UCSD-AML1 (cell line): Measurements from ENCODE around the gene AEN.

Source experiments
- DNase-seq: peaks from one replicate; lab custom pipeline; 2025; ENCODE audit not compliant: unreplicated experiment; lab: John Stamatoyannopoulos, UW

The AEN gene

DNA sequence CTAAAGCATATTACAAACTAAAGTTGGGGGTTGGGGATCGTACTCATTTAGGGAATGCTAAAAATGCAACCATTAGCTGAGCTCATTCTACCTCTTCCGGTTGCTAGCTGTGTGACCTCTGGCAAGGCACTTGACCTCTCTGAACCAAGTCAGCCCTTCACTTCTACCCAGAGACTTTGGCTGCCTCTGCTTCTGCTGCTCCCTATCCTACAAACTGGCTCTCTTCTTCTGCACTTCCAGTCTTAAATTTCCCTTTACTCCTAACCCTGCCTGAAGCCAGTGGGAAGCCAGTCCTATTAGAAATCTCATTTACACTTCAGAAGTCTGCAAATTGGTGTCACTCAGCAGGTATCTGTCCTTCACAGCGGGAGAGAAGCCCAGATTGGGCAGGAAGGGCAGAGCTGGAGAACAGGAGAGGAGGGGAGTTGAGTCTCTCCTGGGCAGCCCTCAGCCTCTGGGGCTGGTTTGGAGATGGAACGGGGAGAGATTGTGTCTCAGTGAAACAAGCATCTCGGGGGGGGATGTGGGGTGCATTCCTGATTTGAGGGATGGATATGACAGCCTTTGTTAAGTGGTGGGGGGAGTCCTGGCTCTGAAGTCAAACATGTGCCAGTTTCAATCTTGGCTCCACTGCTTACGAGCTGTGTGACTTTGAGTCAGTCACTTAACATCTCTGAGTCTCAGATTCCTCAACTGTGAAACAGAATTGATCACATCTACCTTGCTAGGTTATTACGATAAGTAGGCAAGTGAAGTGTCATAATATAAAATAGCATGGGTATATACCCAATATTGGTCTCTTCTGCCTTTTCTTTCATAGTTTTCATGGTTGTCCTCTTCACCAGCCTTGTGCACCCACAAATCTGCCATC is 7.8 kb upstream of the AEN start:
- DNase-seq: no peak

DNA sequence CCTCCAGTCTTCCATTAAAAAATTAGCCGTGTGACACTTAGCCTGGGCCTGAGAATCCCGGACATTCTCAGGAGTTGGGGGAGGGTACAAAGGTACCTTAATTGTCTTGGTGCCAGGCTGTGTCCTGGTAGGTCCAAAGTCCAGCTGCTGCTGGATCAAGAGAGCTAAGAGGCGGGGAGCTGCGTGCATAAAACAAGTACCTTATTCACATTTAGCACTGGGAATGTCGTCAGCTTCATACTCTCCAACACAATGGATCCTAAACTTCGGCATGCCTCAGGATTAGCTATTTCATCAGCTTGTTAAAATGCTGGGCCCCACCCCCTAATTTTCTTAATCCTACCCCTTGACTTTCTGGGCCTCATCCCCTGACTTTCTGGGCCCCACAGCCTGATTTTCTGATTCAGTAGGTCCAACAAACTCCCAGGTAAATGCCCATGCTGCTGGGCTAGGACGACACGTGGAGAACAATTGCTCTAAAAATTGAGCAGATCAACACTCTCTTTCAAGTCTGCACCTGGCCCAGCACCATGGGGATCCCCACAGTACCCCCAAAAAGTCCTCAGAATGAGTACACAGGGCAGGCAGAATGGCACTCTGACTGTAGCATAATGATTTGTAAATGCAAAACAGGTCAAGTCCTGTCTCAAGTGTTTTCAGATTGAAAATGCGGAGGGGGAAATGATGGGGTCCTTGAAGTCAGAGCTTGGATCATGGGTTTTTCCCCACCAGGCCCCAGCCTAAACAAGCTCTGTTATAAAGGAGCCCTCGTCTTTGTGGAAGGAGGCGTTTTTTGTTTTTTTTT is 5.6 kb upstream of the AEN start:
- no peak for DNase-seq

DNA sequence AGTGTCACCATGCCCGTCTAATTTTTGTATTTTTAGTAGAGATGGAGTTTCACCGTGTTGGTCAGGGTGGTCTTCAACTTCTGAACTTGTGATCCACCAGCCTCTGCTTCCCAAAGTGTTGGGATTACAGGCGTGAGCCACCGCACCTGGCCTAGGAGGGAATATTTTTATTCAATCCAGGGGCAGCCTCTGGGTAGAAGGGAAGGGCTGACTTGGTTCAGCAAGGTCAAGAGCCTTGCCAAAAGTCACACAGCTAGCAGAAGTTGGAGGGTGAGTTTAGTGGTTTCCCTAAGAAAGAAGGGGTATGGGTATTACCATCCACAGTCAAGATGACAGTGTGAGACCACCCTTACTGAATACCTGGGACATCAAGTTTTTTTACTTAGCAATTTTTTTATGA is 4.9 kb upstream of the AEN start:
- DNase-seq: no peak

DNA sequence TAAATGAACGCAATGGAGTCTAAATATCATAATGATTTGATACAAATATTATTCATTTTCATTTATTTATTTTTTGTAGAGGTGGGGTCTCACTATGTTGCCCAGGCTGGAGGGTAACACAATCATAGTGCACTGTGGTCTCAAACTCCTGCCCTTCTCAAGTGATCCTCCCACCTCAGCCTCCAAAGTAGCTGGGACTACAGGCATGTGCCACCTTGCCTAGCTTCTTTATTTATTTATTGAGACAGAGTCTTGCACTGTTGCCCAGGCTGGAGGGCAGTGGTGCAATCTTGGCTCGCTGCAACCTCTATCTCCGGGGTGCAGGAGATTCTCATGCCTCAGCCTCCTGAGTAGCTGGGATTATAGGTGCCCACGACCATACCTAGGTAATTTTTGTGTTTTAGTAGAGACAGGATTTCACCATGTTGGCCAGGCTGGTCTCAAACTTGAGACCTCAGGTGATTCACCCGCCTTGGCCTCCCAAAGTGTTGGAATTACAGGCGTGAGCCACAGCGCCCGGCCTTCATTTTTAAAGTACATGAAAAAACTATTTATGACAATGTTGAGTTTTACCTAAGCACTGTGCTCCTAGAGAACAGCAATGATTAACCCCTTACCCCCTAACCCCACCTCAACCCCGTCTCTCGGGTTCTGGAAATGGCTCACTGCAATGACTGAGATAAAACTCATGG is 4.0 kb upstream of the AEN start:
- DNase-seq: no peak

DNA sequence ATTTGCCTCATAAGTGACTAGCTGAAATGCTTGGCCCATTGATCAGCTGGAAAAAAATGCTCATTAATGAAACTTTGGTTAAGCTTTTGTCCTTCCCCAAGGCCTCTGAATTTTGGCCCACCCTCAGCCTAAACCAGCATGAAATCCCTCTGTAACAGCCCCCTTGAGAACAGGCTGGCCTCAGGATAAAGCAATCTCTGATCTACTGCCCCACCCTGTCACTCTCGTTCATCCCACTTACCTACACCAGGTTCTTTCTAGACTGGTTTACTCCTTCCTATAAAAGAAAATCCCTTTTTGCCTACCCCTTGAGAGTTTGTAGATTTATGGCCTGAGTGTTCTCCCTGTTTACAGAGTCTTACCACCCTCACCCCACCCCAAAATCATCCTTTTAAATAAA is 3.4 kb upstream of the AEN start:
- DNase-seq: no peak

DNA sequence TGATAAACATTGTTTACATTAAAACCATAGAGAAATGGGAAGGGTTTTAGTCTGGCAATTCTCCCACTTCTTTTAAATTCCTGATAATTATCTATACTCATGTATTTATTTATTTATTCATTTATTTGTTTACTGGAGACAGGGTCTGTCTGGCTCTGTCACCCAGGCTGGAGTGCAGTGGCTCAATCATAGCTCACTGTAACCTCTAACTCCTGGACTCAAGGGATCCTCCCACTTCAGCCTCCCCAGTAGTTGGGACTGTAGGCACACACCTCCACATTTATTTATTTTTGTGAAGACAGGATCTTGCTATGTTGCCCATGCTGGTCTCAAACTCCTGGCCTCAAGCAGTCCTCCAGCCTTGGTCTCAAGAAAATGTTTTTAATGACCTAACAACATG is 2.5 kb upstream of the AEN start:
- DNase-seq: no peak

DNA sequence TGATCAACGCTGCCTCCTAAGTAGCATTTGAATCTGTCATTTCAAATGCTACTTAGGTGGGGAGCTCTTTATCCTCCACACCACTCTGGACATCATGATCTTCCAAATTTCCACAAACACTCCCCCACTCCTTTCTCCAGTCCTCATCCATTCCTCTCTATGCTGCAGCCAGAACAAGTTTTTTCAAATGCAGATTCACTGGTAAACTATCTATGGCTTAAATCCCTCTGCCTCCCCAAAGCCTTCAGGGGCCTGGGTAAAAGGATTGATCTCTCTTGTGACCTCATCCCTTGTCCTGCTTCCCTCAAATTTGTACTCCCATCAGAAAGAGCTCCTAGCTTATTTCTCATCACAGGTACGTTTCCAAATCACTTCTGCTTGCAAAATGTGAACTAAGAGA is 1.3 kb upstream of the AEN start:
- DNase-seq: no peak

DNA sequence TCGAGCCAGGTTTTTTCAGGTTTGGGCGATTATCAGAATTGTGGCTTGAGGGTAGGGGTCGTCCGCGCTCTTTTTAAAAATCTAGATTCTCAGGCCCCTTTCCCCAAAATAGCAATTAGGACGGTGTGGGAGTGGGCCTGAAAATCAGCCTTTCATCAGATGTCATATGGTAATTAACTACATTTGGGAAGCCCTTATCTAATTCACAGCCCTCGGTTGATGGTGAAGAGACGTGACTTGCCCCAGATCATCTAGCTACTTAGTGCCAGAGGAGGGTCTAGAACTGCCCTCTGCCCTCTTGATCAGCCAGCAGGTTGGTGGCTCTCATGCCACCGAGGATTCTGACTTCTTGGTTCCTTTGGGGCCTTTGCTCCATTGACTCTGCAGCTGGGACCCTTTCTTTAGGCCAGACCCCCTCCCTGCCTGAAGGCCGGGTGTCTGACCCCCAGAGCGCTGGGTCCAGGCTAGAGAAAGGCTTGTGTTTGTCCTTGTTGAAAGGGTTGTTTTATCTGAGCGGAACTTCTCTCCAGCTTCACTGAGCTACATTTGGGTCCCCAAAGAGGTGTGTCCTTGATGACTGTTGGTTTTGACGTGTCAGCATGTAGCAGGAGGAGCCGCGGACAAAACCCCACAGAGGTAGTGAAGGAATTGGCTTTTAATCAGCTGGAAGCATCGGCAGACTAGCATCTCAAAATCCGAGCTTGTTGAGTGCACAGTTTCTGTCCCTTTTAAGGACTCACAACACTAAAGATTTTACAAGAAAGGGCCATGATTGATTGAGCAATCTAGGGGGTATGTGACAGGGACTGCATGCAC is 857 bp downstream of the AEN start:
- peak; percentile 30 for DNase-seq

DNA sequence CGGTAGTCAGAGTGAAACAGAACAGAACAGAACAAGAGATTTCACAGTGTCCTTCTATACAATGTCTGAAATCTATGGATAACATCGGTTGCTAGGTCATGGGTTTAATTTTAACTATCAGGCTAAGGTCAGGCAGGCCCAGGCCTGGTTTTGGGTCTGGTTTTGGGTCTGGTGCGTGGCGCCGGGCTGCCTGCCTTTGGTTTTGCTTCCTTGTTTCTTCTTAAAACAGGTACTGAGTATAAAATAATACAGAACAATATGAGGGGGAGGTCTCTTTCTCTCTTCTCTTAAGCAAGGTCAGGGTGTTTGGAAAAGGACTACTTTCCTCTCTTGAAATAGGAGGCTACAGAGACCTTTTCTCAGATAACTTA is 1.4 kb downstream of the AEN start:
- DNase-seq: no peak

DNA sequence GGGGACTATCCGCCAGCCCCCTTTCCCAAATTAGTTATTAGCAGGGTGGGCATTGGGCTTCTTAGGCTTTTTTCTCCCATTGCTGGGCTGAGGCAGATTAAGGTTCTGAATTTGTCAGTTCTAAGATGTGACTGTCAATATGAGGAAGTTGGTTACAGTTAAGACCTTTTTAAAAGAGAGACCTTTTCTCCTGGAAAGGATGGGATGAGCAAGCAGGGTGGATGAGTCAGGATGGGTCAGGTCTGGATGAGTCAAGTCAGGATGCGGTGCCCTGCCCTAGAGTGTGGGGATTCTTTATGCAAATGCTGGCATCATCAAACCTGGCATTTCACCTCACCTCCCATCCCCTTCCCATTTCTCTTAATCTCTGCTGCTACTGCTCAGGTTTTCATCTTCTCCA is 1.9 kb downstream of the AEN start:
- no peak for DNase-seq

DNA sequence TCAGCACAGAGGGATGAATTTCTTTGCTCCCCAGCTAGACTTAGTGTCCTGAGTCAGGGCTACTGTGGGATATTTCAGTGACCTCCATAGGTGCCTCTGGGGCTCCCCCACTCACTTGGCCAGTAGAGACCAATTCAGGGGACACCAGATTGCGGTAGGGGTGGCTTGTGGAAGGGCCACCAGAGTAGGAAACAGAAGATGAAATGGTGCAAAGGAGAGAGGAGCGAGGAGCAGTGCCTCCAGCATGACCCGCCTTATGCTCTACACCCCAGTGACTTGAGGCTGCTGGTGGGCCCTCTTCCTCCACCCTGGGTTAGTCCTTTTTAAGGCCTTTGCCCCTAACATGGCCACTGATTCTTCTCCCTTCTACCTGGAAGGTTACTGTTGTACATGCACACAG is 2.5 kb downstream of the AEN start:
- no peak for DNase-seq

DNA sequence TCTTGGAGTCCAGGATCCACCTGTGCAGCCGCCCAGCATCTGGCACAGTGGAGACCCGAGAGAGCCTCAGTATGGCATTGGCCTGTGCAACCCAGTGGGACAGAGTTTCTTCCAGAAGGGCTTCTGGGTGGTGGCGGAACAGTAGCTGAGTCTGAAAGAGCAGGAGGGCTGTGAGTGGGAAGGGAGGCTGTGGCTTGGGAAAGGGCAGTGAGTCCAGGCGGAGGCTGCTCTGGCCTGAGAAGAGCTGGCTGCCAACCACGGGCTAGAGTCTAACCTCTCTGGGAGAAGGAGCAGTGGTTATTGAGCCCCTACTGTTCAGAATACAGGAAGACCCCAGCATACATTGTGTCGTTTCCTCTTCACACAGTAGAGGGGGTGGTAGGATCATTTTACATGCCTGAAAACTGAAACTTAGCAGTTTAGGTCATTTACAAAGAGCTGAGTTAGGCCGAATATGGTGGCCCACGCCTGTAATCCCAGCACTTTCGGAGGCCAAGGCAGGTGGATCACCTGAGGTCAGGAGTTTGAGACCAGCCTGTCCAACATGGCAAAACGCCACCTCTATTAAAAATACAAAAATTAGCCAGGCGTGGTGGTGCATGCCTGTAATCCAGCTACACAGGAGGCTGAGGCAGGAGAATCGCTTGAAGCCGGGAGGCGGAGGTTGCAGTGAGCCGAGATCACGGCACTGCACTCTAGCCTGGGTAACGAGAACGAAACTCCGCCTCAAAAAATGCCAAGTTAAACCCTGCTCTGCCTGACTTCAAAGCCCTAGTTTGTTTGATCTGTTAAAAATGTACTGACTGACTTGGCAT is 3.2 kb downstream of the AEN start:
- DNase-seq: no peak

DNA sequence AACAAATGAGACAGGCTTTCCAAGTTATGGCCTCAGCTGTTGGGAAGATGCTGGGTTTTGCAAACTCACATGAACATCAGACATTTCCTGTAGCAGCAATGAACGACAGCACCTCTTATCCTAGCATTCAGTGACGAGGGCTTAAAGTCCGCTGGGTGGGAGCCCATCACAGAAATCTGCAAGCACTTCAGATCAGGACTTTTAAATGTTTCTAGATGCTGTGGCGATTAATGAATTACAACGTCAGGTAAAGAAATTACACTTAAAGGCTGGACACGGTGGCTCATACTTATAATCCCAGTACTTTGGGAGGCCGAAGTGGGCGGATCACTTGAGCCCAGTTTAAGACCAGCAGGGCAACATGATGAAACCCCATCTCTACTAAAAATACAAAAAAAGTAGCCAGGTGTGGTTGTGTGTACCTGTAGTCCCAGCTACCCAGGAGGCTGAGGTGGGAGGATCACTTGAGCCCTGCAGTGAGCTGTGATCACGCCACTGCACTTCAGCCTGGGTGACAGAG is 3.9 kb downstream of the AEN start:
- DNase-seq: no peak

DNA sequence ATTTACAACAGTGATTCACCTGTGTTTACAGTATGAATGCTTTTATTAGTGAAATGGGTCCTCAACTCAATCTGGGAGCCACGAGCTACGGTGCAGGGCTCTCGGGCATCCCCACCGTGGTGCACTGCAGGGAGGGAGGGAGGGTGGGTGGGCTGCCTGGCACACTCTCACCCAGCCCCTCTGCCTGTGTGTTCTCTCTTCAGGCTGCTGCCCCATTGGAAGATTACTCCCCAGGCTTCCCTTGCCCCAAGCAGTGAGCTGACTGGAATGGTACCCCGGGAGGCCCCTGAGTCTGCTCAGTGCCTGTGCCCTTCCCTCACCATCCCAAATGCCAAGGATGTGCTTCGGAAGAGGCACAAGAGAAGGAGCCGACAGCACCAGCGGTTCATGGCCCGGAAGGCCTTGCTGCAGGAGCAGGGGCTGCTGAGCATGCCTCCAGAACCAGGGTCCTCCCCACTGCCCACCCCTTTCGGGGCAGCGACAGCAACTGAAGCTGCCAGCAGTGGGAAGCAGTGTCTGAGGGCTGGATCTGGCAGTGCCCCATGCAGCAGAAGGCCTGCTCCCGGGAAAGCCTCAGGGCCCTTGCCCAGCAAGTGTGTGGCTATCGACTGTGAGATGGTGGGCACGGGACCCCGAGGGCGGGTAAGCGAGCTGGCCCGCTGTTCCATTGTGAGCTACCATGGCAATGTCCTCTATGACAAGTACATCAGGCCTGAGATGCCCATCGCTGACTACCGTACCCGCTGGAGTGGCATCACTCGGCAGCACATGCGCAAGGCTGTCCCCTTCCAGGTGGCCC is 5.0 kb downstream of the AEN start:
- DNase-seq: no peak

DNA sequence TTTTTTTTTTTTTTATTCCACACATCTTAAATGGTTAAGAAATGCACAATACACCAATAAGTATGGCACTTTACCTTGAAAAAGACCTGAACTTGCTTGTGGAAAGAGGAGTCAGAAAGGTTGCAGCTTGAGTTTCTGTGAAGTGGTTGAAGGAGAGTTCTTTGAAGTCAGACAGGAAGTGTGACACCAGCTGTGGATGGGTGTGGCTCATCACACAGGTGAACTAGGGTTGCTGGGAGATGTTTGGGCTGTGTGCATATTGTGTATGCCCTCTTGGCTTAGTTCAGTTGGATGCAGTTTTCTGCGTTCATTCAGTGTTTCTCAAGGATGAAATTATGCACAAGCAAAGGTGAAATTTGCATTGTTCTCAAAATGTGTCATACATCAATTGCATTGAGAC is 6.3 kb downstream of the AEN start:
- DNase-seq: no peak

DNA sequence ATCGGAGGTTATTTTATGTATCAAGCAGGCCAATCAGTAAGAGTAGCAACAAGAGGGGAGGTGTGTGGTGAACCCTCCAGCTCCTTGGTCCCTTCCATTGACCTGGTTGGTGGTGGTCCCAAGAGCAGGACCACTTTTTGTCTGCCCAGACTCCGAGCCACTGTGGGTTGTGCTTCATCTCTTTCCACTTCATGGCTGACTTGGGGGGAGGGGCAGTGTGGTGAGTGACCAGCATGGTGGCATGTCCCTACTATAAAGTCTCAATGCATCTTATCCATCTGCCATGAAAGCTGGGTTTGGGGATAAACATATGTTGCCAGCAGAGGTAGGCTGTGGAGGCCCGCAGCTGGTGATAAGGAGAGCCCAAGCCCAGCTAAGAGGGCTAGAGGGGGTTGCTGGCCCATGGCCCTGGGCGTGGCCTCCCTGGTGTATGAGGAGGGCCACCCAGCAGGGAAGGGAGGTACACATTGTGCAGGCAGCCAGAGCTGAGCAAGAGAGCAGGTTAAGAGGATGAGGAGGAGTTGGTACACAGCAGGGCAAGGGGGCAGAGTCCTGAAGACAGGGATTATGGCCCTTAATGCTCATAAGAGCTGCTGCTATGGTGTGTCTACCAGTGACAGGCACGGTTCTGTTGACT is 7.0 kb downstream of the AEN start:
- no peak for DNase-seq

DNA sequence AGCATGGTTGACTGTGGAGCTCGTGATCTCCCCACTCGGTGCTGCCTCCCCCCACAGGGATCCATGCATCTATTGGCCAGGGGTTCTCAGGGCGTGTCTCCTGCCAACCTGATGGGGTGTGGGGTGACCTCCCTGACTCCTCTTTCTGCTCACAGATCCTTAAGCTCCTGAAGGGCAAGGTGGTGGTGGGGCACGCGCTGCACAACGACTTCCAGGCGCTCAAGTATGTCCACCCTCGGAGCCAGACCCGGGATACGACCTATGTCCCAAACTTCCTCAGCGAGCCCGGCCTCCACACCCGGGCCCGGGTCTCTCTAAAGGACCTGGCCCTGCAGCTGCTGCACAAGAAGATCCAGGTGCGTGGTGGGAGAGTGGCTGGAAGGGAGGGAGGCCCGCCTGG is 7.9 kb downstream of the AEN start:
- no peak for DNase-seq

DNA sequence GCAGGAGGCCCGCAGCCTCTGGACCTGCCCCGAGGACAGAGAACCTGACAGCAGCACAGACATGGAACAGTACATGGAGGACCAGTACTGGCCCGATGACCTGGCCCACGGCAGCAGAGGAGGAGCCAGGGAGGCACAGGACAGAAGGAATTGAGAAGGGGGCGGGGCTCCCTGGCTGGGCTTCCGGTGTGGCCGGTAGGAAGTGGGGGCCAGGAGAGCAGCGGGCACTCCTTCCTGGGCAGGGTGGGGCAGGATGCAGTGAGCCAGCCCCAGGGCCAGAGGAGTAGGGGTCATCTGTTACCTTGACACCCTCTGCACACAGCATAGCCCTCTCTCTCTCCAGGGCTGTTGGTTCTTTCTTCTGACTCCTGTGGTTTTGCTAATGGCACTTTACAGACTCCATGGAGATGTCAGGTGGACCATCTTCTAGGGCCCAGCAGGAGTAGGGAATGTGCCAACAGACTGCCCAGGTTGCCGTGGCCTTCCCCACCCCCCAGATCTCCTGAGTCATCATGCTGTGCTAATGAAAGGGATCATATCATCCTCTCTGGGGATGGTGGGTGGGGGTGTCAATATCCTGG is 9.1 kb downstream of the AEN start:
- DNase-seq: peak; percentile 46
